HG02642 (cell line): ENCODE measurements around the gene SLC2A1.

Source experiments
- ATAC-seq: cut with Tn5 transposase; IDR thresholded peaks from one replicate; pipeline ENCODE4 v1.9.1; 2021; ENCODE audit warnings: mild to moderate bottlenecking; ENCODE audit not compliant: unreplicated experiment, poor library complexity

SLC2A1 gene

GRCh38 chr1:42944246-42944928 lies 14.3 kb downstream of the SLC2A1 start:
- ATAC-seq, result no peak

GRCh38 chr1:42943728-42944127 lies 14.9 kb downstream of the SLC2A1 start:
- no peak for ATAC-seq

GRCh38 chr1:42943166-42943565 lies 15.5 kb downstream of the SLC2A1 start:
- no peak for ATAC-seq

- no peak for ATAC-seq
Observed at GRCh38 chr1:42942444-42942843, 16.2 kb downstream of the SLC2A1 start.

- ATAC-seq, result no peak
Observed at GRCh38 chr1:42941640-42942330, 16.9 kb downstream of the SLC2A1 start.

GRCh38 chr1:42940851-42941639 lies 17.6 kb downstream of the SLC2A1 start:
- no peak for ATAC-seq

- ATAC-seq, result no peak
Observed at GRCh38 chr1:42938645-42939615, 19.7 kb downstream of the SLC2A1 start.

GRCh38 chr1:42937836-42938644 lies 20.6 kb downstream of the SLC2A1 start:
- ATAC-seq, result no peak

- ATAC-seq, result no peak
Observed at GRCh38 chr1:42937141-42937696, 21.4 kb downstream of the SLC2A1 start.

GRCh38 chr1:42936309-42937078 lies 22.2 kb downstream of the SLC2A1 start:
- no peak for ATAC-seq

GRCh38 chr1:42935971-42936308 lies 22.7 kb downstream of the SLC2A1 start:
- ATAC-seq, result no peak

GRCh38 chr1:42935313-42935895 lies 23.3 kb downstream of the SLC2A1 start:
- no peak for ATAC-seq

GRCh38 chr1:42934541-42935312 lies 23.9 kb downstream of the SLC2A1 start:
- no peak for ATAC-seq

GRCh38 chr1:42933610-42934491 lies 24.8 kb downstream of the SLC2A1 start:
- no peak for ATAC-seq

GRCh38 chr1:42933060-42933586 lies 25.5 kb downstream of the SLC2A1 start:
- ATAC-seq, result no peak

- no peak for ATAC-seq
Observed at GRCh38 chr1:42932442-42932941, 26.2 kb downstream of the SLC2A1 start.
